Measurements from ENCODE around the gene ADAMTS7. TPM values are rescaled to one million over a fixed set of nuclear protein-coding genes. Genes with fewer than 3 reads are reported as not detected.
"Not testable (repeated sequence)": the region's sequence is repeated elsewhere in the genome, so short reads cannot be mapped to it uniquely, and the experiment has no call there.

The ADAMTS7 gene
- total and polyA plus RNA-seq, 2 donors (not counting 1 experiment from before 2014, with no cell fraction given): 0.10 to 16.6 TPM

DNA sequence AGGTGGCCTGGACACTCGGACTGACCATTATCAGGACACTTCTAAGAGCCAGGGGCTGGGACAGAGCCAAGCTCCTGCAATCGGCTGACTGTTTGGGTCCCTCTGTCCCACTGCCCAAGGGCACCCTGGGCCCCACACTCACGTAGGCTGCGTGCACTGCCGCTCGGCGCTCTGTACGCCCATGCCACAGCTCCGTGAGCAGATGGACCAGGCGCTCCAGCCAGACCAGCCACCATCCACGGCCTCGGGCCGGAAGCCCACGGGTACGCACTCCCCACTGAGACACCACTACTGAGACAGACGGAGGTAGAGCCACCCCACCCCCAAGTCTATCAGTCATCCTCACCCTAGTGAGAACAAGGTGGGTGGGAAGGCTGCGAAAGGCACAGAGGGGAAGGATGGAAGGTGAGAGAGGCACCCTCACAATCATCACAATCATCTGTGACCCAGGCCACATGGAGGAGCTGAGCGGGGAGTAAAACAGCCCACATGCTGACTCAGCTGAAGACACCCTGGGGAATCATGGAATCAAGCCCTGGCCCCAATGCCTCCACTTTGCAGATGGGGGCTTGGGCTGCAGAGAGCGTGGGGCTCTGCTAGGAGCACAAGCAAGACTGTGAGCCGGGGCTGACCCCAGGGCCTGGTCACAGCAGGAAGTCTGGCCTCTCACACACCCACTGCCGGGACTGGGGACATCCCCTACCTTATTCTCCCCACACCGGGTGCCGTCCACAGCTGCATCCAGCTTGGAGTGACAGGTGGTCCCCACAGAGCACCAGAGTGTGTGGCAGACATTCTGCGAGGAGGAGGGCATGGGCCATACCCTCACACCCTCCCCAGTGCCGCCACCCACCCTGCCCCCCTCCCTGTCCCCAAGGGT is 35.0 kb downstream of the ADAMTS7 start:
- H3K27me3 Mint-ChIP-seq; H4K20me1 ChIP-seq (ENCODE audit: control insufficient read depth, insufficient read depth, low read length, poor library complexity, severe bottlenecking); ATAC-seq (ENCODE audit: low read depth); H3K4me1 Mint-ChIP-seq; CTCF ChIA-PET; H3K36me3 ChIP-seq (replicated peaks in 1 of 2; ENCODE audit: control extremely low read depth in 1 of 2, control insufficient read depth in 1 of 2, extremely low read depth in 1 of 2, insufficient read depth in 2 of 2, low read length in 1 of 2); H3K27ac ChIP-seq (ENCODE audit: low read length in 2 of 2); intact Hi-C loops (cut with micrococcal nuclease); H3K27me3 ChIP-seq (replicated peaks in 1 of 4; ENCODE audit: control extremely low read depth in 1 of 4, control insufficient read depth in 3 of 4, insufficient read depth in 4 of 4, low read length in 3 of 4); H3K9me3 Mint-ChIP-seq (ENCODE audit: insufficient read depth); H3K79me2 ChIP-seq (ENCODE audit: control insufficient read depth, insufficient read depth, low read length); H3K4me3 ChIP-seq (ENCODE audit: control extremely low read depth in 1 of 5, extremely low read depth in 1 of 5, insufficient read depth in 1 of 5, low read depth in 2 of 5, low read length in 4 of 5); H3K27ac Mint-ChIP-seq; H3K4me3 Mint-ChIP-seq; H3K9ac ChIP-seq (ENCODE audit: low read length); H2AFZ ChIP-seq (ENCODE audit: insufficient read depth, low read depth, low read length, poor library complexity, severe bottlenecking); DNase-seq; H3K4me1 ChIP-seq (ENCODE audit: control insufficient read depth in 2 of 2, insufficient read depth in 2 of 2, low read length in 2 of 2); H3K4me2 ChIP-seq (replicated peaks; ENCODE audit: low read depth, low read length, poor library complexity, severe bottlenecking); H3K9me3 ChIP-seq (ENCODE audit: control extremely low read depth in 1 of 3, control insufficient read depth in 2 of 3, insufficient read depth in 1 of 3, low read length in 2 of 3): not testable (repeated sequence)
- 66% methylated on average over 3 of the region's 25 CpGs for WGBS (ENCODE audit: insufficient coverage)
- POLR2A ChIA-PET: interaction anchor here (0.6 kb wide), 1 partner anchor 47 kb away, joined by 4 read pairs; no protein-coding TSS in a partner anchor

- no peaks in the 10 kb centered on the region for H3K27me3 ChIP-seq (replicated peaks in 1 of 4; ENCODE audit: control extremely low read depth in 1 of 4, control insufficient read depth in 3 of 4, insufficient read depth in 4 of 4, low read length in 3 of 4)
- H3K4me3 ChIP-seq (ENCODE audit: control extremely low read depth in 1 of 5, extremely low read depth in 1 of 5, insufficient read depth in 1 of 5, low read depth in 2 of 5, low read length in 4 of 5): no peak overlapping the region
- TF ChIP-seq CTCF (IDR thresholded peaks at IDR 0.05): no peak
- no peak for TF ChIP-seq EZH2 (IDR thresholded peaks at IDR 0.05; ENCODE audit: borderline replicate concordance, insufficient read depth, low read depth, low read length, poor library complexity, severe bottlenecking)
- Mint-ChIP-seq H3K9me3 (ENCODE audit: insufficient read depth) (no peaks in the 10 kb centered on the region), H3K4me1 (no peaks in the 10 kb centered on the region), H3K27ac (no peak overlapping the region), H3K4me3 (no peak overlapping the region), H3K27me3 (no peaks in the 10 kb centered on the region)
- no peaks in the 10 kb centered on the region for H3K36me3 ChIP-seq (replicated peaks in 1 of 2; ENCODE audit: control extremely low read depth in 1 of 2, control insufficient read depth in 1 of 2, extremely low read depth in 1 of 2, insufficient read depth in 2 of 2, low read length in 1 of 2)
- no peak overlapping the region for H3K9ac ChIP-seq (ENCODE audit: low read length)
- no peaks in the 10 kb centered on the region for H3K9me3 ChIP-seq (ENCODE audit: control extremely low read depth in 1 of 3, control insufficient read depth in 2 of 3, insufficient read depth in 1 of 3, low read length in 2 of 3)
- WGBS (ENCODE audit: insufficient coverage): 86% methylated on average over 5 of the region's 8 CpGs
- POLR2A ChIA-PET: no interaction called here
- DNase-seq (no peak), ATAC-seq (ENCODE audit: low read depth) (no peak)
- no peaks in the 10 kb centered on the region for H3K79me2 ChIP-seq (ENCODE audit: control insufficient read depth, insufficient read depth, low read length)
- no peaks in the 10 kb centered on the region for H4K20me1 ChIP-seq (ENCODE audit: control insufficient read depth, insufficient read depth, low read length, poor library complexity, severe bottlenecking)
- no peaks in the 10 kb centered on the region for H3K4me1 ChIP-seq (ENCODE audit: control insufficient read depth in 2 of 2, insufficient read depth in 2 of 2, low read length in 2 of 2)
- CTCF ChIA-PET: no interaction called here
- no peak overlapping the region for H2AFZ ChIP-seq (ENCODE audit: insufficient read depth, low read depth, low read length, poor library complexity, severe bottlenecking)
- no peak overlapping the region for H3K27ac ChIP-seq (ENCODE audit: low read length in 2 of 2)
- intact Hi-C loops (cut with micrococcal nuclease): no loop called here
- H3K4me2 ChIP-seq (replicated peaks; ENCODE audit: low read depth, low read length, poor library complexity, severe bottlenecking): no peak overlapping the region
Observed at GRCh38 chr15:78775472-78775871, 35.8 kb downstream of the ADAMTS7 start.

DNA sequence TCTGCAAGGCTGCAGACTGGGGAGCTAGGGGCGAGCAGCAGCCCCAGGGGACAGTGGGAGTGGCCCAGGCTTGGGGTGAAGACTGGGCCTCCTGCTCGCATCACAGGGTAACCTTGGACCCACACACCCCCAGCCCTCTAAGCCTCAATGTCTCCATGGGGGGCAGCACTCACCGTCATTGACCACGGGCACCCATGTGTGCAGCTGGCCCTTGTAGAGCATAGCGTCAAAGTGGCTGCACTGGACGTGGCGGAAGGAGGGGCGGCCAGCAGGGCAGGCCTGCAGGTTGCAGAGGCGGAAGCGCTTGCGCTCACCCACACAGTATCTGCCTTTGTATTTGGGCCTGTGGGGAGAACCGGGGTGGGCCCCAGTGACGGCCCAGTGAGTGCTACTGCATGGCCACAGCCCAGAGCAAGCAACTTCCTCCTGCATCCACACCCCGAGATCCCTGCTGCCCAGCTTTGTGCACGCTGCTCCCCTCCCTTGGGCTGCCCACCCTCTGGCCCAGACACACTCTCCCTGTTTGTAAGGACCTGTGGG is 36.7 kb downstream of the ADAMTS7 start:
- POLR2A ChIA-PET; H3K27me3 Mint-ChIP-seq; H3K9ac ChIP-seq (ENCODE audit: low read length); H2AFZ ChIP-seq (ENCODE audit: insufficient read depth, low read depth, low read length, poor library complexity, severe bottlenecking); H3K27me3 ChIP-seq (replicated peaks in 1 of 4; ENCODE audit: control extremely low read depth in 1 of 4, control insufficient read depth in 3 of 4, insufficient read depth in 4 of 4, low read length in 3 of 4); H3K4me3 Mint-ChIP-seq; H3K9me3 ChIP-seq (ENCODE audit: control extremely low read depth in 1 of 3, control insufficient read depth in 2 of 3, insufficient read depth in 1 of 3, low read length in 2 of 3); ATAC-seq (ENCODE audit: low read depth); H3K4me2 ChIP-seq (replicated peaks; ENCODE audit: low read depth, low read length, poor library complexity, severe bottlenecking); H3K27ac Mint-ChIP-seq; H3K4me1 ChIP-seq (ENCODE audit: control insufficient read depth in 2 of 2, insufficient read depth in 2 of 2, low read length in 2 of 2); H4K20me1 ChIP-seq (ENCODE audit: control insufficient read depth, insufficient read depth, low read length, poor library complexity, severe bottlenecking); H3K36me3 ChIP-seq (replicated peaks in 1 of 2; ENCODE audit: control extremely low read depth in 1 of 2, control insufficient read depth in 1 of 2, extremely low read depth in 1 of 2, insufficient read depth in 2 of 2, low read length in 1 of 2); H3K4me3 ChIP-seq (ENCODE audit: control extremely low read depth in 1 of 5, extremely low read depth in 1 of 5, insufficient read depth in 1 of 5, low read depth in 2 of 5, low read length in 4 of 5); H3K4me1 Mint-ChIP-seq; DNase-seq; H3K9me3 Mint-ChIP-seq (ENCODE audit: insufficient read depth); intact Hi-C loops (cut with micrococcal nuclease); H3K27ac ChIP-seq (ENCODE audit: low read length in 2 of 2); CTCF ChIA-PET; H3K79me2 ChIP-seq (ENCODE audit: control insufficient read depth, insufficient read depth, low read length): not testable (repeated sequence)
- 81% methylated on average over 7 of the region's 15 CpGs for whole genome bisulfite sequencing (ENCODE audit: insufficient coverage)

All from B cell (primary cell).